ENCODE results near the gene FAM163B.

DNA sequence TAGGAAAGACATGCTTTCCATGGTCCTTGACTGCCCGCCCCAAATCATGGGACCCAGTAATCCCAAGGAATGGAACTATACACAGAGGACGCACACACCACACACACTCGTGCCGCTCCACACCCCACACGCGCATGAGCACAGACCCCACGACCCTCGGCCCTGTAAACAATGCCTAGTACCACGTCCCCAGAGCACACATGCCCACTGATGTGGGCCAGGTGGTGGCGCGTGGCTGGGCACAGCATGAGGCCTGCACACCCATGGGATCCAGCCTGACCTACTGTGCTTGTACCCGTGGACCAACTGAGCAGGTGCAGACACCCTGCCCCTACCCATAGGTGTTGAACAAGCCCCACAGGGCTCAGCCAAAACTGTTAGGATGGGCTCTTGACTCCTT is 27.7 kb upstream of the FAM163B start:
- TF ChIP-seq, protein P1, sequence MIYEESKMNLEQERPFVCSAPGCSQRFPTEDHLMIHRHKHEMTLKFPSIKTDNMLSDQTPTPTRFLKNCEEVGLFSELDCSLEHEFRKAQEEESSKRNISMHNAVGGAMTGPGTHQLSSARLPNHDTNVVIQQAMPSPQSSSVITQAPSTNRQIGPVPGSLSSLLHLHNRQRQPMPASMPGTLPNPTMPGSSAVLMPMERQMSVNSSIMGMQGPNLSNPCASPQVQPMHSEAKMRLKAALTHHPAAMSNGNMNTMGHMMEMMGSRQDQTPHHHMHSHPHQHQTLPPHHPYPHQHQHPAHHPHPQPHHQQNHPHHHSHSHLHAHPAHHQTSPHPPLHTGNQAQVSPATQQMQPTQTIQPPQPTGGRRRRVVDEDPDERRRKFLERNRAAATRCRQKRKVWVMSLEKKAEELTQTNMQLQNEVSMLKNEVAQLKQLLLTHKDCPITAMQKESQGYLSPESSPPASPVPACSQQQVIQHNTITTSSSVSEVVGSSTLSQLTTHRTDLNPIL (CRISPR knock-in tag; IDR thresholded peaks at IDR 0.05; ENCODE audit: low read depth) = no peak
- TF ChIP-seq ZFP30 (CRISPR knock-in tag; IDR thresholded peaks at IDR 0.05) (no peak), ZFP3 (CRISPR knock-in tag; IDR thresholded peaks at IDR 0.05) (no peak)
